ENCODE data around the gene CRTC1.

Gene CRTC1

DNA sequence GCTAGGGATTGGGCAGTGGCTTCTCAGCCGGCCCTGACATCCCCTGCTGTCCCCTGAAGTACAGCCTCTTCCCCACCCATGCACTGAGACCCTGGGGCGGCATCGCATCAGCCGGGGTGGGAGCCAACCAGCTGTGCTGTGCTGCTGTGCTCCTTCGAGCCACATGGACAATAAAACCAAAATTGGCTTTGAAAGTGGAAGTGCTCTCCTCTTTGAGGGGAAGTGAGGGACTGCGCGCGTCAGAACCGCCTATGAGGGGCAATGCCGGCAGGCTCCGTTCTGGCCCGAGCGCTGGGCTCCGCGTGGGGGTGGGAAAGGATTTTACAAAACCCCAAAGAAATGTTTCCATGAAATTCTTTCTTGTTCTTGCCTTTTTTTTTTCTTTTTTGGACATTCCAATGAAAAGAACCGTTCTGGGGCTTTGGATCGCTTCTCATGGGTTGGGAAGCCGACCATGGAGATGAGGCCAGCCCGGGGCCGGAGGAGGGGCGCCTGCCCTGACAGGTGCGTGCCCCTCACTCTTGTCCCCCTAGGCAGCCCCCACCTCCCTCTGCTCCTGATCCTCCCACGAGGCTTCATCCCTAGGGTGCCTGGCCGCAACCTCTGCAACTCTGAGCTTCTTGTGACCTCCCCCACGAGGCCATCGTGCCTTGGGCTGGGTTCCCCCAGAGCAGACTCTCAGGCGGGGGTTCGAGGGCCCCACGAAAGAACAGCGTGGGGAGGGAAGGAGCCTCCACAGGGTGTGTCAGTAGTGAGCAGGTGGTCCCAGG lies 24.0 kb upstream of the CRTC1 start:
- no peak overlapping the region for H3K27ac ChIP-seq (ENCODE audit: low read depth, low read length)
- no peak overlapping the region for H2AFZ ChIP-seq (ENCODE audit: low read depth, low read length, severe bottlenecking)
- no peaks in the 10 kb centered on the region for H4K20me1 ChIP-seq (ENCODE audit: low read depth, low read length)
- no peaks in the 10 kb centered on the region for H3K9me2 ChIP-seq (replicated peaks; ENCODE audit: insufficient read depth, low read length)
- TF ChIP-seq, protein P1, sequence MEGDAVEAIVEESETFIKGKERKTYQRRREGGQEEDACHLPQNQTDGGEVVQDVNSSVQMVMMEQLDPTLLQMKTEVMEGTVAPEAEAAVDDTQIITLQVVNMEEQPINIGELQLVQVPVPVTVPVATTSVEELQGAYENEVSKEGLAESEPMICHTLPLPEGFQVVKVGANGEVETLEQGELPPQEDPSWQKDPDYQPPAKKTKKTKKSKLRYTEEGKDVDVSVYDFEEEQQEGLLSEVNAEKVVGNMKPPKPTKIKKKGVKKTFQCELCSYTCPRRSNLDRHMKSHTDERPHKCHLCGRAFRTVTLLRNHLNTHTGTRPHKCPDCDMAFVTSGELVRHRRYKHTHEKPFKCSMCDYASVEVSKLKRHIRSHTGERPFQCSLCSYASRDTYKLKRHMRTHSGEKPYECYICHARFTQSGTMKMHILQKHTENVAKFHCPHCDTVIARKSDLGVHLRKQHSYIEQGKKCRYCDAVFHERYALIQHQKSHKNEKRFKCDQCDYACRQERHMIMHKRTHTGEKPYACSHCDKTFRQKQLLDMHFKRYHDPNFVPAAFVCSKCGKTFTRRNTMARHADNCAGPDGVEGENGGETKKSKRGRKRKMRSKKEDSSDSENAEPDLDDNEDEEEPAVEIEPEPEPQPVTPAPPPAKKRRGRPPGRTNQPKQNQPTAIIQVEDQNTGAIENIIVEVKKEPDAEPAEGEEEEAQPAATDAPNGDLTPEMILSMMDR (IDR thresholded peaks at IDR 0.05; ENCODE audit: insufficient read depth, low read length, poor library complexity, severe bottlenecking) = no peak
- no peak for TF ChIP-seq EZH2phosphoT487 (conservative IDR thresholded peaks at IDR 0.05; ENCODE audit: low read length)
- no peaks in the 10 kb centered on the region for H3K36me3 ChIP-seq (ENCODE audit: low read length)
- no peaks in the 10 kb centered on the region for H3F3A ChIP-seq (ENCODE audit: insufficient read depth)
- no peaks in the 10 kb centered on the region for H3K9me3 ChIP-seq (ENCODE audit: insufficient read depth, low read length)
- H3K79me2 ChIP-seq (ENCODE audit: insufficient read depth, low read length) = no peaks in the 10 kb centered on the region
- H3K27me3 ChIP-seq (ENCODE audit: low read length) = no peaks in the 10 kb centered on the region
- H3K4me3 ChIP-seq (ENCODE audit: insufficient read depth, low read length, poor library complexity, severe bottlenecking) = no peak overlapping the region
- H3K9ac ChIP-seq (ENCODE audit: low read length) = no peak overlapping the region
- H3K4me2 ChIP-seq (ENCODE audit: low read depth, low read length, poor library complexity, severe bottlenecking) = no peak overlapping the region

DNA sequence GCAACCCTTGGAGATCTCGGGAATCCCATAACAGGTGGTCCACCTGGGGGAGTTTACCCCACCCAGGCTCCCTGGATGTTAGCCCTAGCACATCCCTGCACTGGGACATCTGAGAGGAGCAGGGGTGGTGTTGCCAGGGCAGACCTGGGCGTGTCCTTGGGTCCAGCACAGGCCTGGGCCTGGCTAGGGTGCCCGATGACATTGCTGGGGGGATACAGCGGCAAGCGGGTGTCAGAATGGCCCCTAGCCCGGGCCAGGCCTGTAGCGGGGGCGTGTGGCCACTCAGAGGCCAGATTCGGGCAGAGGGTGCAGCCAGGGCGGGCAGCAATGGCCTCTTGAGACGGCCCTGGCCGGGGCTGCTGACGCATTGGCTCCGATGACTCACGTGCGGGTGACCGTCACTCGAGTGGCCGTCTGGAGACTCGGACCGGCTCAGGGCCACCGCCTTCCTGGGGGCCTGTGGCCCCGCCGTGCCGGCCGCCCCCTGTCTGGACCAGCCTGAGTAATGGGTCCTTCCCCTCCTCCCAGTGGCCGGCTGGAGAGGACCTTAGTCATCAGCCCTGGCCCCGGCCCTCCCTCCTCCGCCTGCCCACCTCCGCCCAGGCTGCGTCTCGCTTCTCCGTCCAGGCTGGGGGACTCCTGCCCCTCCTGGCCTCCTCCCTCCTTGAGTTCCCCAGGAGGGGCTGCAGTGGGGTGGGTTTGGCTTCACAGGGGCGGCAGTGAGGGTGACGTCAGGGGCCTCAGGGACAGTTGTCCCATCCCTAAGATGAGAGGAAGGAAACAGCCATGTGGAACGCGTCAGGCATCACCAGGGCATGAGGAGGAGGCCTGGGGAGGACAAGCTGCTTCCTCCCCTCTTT lies 23.2 kb upstream of the CRTC1 start:
- H4K20me1 ChIP-seq (ENCODE audit: low read depth, low read length) = no peaks in the 10 kb centered on the region
- H3K9me3 ChIP-seq (ENCODE audit: insufficient read depth, low read length) = no peaks in the 10 kb centered on the region
- no peaks in the 10 kb centered on the region for H3K27me3 ChIP-seq (ENCODE audit: low read length)
- no peak overlapping the region for H3K4me2 ChIP-seq (ENCODE audit: low read depth, low read length, poor library complexity, severe bottlenecking)
- no peaks in the 10 kb centered on the region for H3K79me2 ChIP-seq (ENCODE audit: insufficient read depth, low read length)
- H2AFZ ChIP-seq (ENCODE audit: low read depth, low read length, severe bottlenecking) = no peak overlapping the region
- H3K4me3 ChIP-seq (ENCODE audit: insufficient read depth, low read length, poor library complexity, severe bottlenecking) = no peak overlapping the region
- no peaks in the 10 kb centered on the region for H3K36me3 ChIP-seq (ENCODE audit: low read length)
- no peak overlapping the region for H3K9ac ChIP-seq (ENCODE audit: low read length)
- TF ChIP-seq EZH2phosphoT487 (conservative IDR thresholded peaks at IDR 0.05; ENCODE audit: low read length) = no peak
- TF ChIP-seq, protein P1 (IDR thresholded peaks at IDR 0.05; ENCODE audit: insufficient read depth, low read length, poor library complexity, severe bottlenecking) = no peak
- no peaks in the 10 kb centered on the region for H3K9me2 ChIP-seq (replicated peaks; ENCODE audit: insufficient read depth, low read length)
- no peaks in the 10 kb centered on the region for H3F3A ChIP-seq (ENCODE audit: insufficient read depth)
- no peak overlapping the region for H3K27ac ChIP-seq (ENCODE audit: low read depth, low read length)

DNA sequence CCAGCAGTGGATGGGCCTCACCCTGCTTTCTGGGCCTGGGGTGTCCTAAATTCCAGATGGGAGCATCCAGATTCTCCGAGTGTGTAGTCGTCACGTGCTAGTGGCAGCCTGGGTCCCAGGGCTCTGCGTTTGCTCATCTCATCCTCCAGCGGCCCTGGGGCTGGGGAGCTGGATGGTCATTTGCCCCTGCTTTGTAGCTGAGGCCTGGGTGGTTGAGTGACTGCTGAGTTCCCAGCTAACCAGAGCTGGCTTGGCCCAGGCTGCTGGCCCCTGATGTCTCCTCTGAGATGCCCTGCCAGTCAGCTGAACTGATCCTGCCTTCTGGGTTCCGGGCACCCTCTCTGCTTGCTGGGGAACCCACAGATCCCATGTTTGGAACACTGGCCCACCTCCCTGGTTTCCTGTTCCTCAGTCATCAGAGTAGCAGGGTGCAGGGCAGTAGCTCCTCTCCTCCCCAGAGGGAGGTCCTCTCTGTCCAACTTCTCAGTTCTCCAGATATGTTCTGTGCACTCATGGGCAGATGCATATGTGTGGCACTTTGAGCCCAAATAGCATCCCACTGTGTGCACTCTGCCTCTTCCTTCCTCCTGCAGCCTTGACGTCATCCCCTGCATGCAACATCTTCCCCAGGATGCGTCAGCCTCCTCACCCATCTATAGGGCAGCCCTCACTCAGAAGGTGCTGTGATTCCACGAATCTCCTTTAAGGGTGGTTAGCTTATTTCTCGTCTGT lies 22.4 kb upstream of the CRTC1 start:
- Histone ChIP-seq H3K9ac (ENCODE audit: low read length) (no peak overlapping the region), H4K20me1 (ENCODE audit: low read depth, low read length) (no peaks in the 10 kb centered on the region), H3K36me3 (ENCODE audit: low read length) (no peaks in the 10 kb centered on the region), H3K27ac (ENCODE audit: low read depth, low read length) (no peak overlapping the region), H3K4me2 (ENCODE audit: low read depth, low read length, poor library complexity, severe bottlenecking) (no peak overlapping the region), H3K9me2 (replicated peaks; ENCODE audit: insufficient read depth, low read length) (no peaks in the 10 kb centered on the region), H3K4me3 (ENCODE audit: insufficient read depth, low read length, poor library complexity, severe bottlenecking) (no peak overlapping the region), H3K79me2 (ENCODE audit: insufficient read depth, low read length) (no peaks in the 10 kb centered on the region), H2AFZ (ENCODE audit: low read depth, low read length, severe bottlenecking) (no peak overlapping the region), H3F3A (ENCODE audit: insufficient read depth) (no peaks in the 10 kb centered on the region), H3K27me3 (ENCODE audit: low read length) (no peaks in the 10 kb centered on the region), H3K9me3 (ENCODE audit: insufficient read depth, low read length) (no peaks in the 10 kb centered on the region)
- TF ChIP-seq, protein P1 (IDR thresholded peaks at IDR 0.05; ENCODE audit: insufficient read depth, low read length, poor library complexity, severe bottlenecking) = no peak
- TF ChIP-seq EZH2phosphoT487 (conservative IDR thresholded peaks at IDR 0.05; ENCODE audit: low read length) = no peak

All from SU-DHL-6 (cell line).